WTC11 (cell line): ENCODE data around the gene UBE2H.

ENCODE experiments used
- TF ChIP-seq, protein P1 (sequence below): sonication (generic); formaldehyde crosslinking; IDR thresholded peaks from 2 replicates; pipeline ENCODE4 v1.8.1; 2022; ENCODE audit warnings: low read depth, missing genetic modification reagents, borderline replicate concordance
- TF ChIP-seq, protein P2 (sequence below): fragments of 200-600 bp; IDR thresholded peaks from 2 replicates; pipeline ENCODE4 v1.8.0; 2022; ENCODE audit warnings: antibody characterized with exemption

DNA sequence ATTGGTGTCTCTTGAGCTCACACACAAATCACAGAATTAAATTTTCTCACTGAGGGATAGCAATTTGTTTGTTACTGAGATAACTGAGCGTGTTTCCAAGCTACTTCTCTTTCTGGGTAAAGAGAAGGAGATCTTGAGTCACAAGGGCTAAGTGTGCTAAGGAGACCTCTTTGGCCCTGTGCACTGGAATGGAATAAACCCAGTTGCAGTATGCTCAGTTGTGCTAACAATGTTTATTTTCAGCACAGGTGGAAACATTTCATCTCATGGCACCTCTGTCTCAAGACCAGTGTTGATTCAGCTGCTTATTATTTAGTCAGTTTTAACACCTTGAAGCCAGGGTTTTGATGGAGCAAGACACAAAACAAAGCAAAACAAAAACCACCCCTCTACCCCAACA is 22.5 kb upstream of the UBE2H start:
- TF ChIP-seq, protein P1, sequence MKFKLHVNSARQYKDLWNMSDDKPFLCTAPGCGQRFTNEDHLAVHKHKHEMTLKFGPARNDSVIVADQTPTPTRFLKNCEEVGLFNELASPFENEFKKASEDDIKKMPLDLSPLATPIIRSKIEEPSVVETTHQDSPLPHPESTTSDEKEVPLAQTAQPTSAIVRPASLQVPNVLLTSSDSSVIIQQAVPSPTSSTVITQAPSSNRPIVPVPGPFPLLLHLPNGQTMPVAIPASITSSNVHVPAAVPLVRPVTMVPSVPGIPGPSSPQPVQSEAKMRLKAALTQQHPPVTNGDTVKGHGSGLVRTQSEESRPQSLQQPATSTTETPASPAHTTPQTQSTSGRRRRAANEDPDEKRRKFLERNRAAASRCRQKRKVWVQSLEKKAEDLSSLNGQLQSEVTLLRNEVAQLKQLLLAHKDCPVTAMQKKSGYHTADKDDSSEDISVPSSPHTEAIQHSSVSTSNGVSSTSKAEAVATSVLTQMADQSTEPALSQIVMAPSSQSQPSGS (CRISPR knock-in tag): no peak
- TF ChIP-seq, protein P2, sequence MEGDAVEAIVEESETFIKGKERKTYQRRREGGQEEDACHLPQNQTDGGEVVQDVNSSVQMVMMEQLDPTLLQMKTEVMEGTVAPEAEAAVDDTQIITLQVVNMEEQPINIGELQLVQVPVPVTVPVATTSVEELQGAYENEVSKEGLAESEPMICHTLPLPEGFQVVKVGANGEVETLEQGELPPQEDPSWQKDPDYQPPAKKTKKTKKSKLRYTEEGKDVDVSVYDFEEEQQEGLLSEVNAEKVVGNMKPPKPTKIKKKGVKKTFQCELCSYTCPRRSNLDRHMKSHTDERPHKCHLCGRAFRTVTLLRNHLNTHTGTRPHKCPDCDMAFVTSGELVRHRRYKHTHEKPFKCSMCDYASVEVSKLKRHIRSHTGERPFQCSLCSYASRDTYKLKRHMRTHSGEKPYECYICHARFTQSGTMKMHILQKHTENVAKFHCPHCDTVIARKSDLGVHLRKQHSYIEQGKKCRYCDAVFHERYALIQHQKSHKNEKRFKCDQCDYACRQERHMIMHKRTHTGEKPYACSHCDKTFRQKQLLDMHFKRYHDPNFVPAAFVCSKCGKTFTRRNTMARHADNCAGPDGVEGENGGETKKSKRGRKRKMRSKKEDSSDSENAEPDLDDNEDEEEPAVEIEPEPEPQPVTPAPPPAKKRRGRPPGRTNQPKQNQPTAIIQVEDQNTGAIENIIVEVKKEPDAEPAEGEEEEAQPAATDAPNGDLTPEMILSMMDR: no peak
